Gastroesophageal sphincter (tissue), 4 donors: ENCODE results near the gene PDE3A. TPM values are rescaled to one million over a fixed set of nuclear protein-coding genes. Genes with fewer than 3 reads are reported as not detected.
A peak's percentile ranks its signal among the peaks of the same experiment; 100 is the strongest.

ENCODE experiments used
- ATAC-seq: fragments of 150-250 bp; one replicate; pipeline ENCODE4 v1.9.1; 2016; ENCODE audit warnings: mild to moderate bottlenecking, moderate library complexity
- H3K27ac ChIP-seq, 4 donors: fragments of 200-600 bp; sonication (generic) in 3 of 4; 1 replicate in 3 of 4; 2 replicates in 1 of 4; pipeline ENCODE4 v1.5.1; 2016 to 2019
- H3K27me3 ChIP-seq: fragments of 200-600 bp; sonication (generic); one replicate; pipeline ENCODE4 v1.5.1; 2019
- H3K36me3 ChIP-seq, 2 donors: fragments of 200-600 bp; sonication (generic); one replicate each; pipeline ENCODE4 v1.5.1; 2019; ENCODE audit warnings: control low read depth in 1 of 2
- H3K4me1 ChIP-seq, 3 donors: fragments of 200-600 bp; sonication (generic); 1 replicate in 2 of 3; 2 replicates in 1 of 3; pipeline ENCODE4 v1.5.1; 2016 to 2019; ENCODE audit warnings: control low read depth in 2 of 3
- H3K4me3 ChIP-seq, 2 donors: fragments of 200-600 bp; sonication (generic); one replicate each; pipeline ENCODE4 v1.5.1; 2019; ENCODE audit warnings: mild to moderate bottlenecking in 1 of 2, moderate library complexity in 1 of 2
- H3K9me3 ChIP-seq, 3 donors: fragments of 200-600 bp; sonication (generic); one replicate each; pipeline ENCODE4 v1.5.1; 2017 to 2019; ENCODE audit warnings: control low read depth in 2 of 3
- CTCF ChIP-seq, 4 experiments: fragments of 200-600 bp in 2 of 4; fragments of 450-650 bp in 2 of 4; sonication (generic) in 1 of 4; IDR thresholded peaks; one replicate each; pipeline ENCODE4 v1.5.1; 2017 to 2019; ENCODE audit warnings: antibody characterized with exemption in 4 of 4, mild to moderate bottlenecking in 2 of 4, moderate library complexity in 2 of 4
- EP300 ChIP-seq: sonication (generic); formaldehyde crosslinking; IDR thresholded peaks from one replicate; pipeline ENCODE4 v1.6.1; 2017; ENCODE audit warnings: antibody characterized with exemption, mild to moderate bottlenecking
- POLR2A ChIP-seq, 2 donors: fragments of 450-650 bp; IDR thresholded peaks; one replicate each; pipeline ENCODE4 v1.6.1; 2017; ENCODE audit warnings: antibody characterized with exemption in 2 of 2, mild to moderate bottlenecking in 2 of 2, moderate library complexity in 1 of 2
- POLR2AphosphoS5 ChIP-seq: sonication (generic); formaldehyde crosslinking; IDR thresholded peaks from one replicate; pipeline ENCODE4 v1.6.1; 2017; ENCODE audit warnings: antibody characterized with exemption
- WGBS, 2 donors: methylation state at CpG; one replicate each; pipeline ENCODE4 v1.1.5; 2018; ENCODE audit warnings: low coverage in 1 of 2; 5-methylcytosine and 5-hydroxymethylcytosine counted together
- total RNA-seq, 4 donors: library from RNA; depleted of rRNA; stranded (reverse); fragments of >200 nt; gene quantifications; one replicate each; pipeline ENCODE4 v1.1.0, GENCODE V29; 2016

PDE3A gene
- total RNA-seq, 4 donors from 2014 or later: 104 to 194 (median 139) TPM

GRCh38 chr12:20577054-20577453, 208.7 kb downstream of the PDE3A start:
- Histone ChIP-seq H3K9me3 (no peaks in the 10 kb centered on the region), H3K27ac (no peak overlapping the region), H3K27me3 (no peaks in the 10 kb centered on the region), H3K4me1 (peaks cover 0 to 20% (median 0%) of the 10 kb centered on the region in 3 donors), H3K36me3 (no peaks in the 10 kb centered on the region), H3K4me3 (no peak overlapping the region)
- ATAC-seq: no peak
- WGBS, 2 donors: 54% methylated on average over 2 of the region's 2 CpGs; no CpG with 5 or more reads in 1 of the 2 donors
- TF ChIP-seq EP300 (no peak), CTCF (IDR thresholded peaks at IDR 0.05) (no peak), POLR2AphosphoS5 (no peak), POLR2A (IDR thresholded peaks at IDR 0.05) (no peak)

- Histone ChIP-seq H3K9me3 (no peaks in the 10 kb centered on the region), H3K4me1 (peaks cover 0 to 21% (median 3%) of the 10 kb centered on the region in 3 donors), H3K4me3 (peak overlapping the region in 1 of 2 donors; percentile 21), H3K27me3 (no peaks in the 10 kb centered on the region), H3K36me3 (no peaks in the 10 kb centered on the region), H3K27ac (peak overlapping the region; percentile 1 to 67 (median 31))
- no peak for ATAC-seq
- TF ChIP-seq EP300 (no peak), CTCF (IDR thresholded peaks at IDR 0.05) (no peak), POLR2A (IDR thresholded peaks at IDR 0.05) (no peak)
- WGBS, 2 donors: 50 to 74% methylated on average over 5 to 7 of the region's 7 CpGs
Observed at GRCh38 chr12:20578142-20578541, 209.8 kb downstream of the PDE3A start.

- no peaks in the 10 kb centered on the region for H3K9me3 ChIP-seq
- no peak for TF ChIP-seq CTCF (IDR thresholded peaks at IDR 0.05)
- no peak for TF ChIP-seq POLR2AphosphoS5
- TF ChIP-seq EP300: no peak
- TF ChIP-seq POLR2A (IDR thresholded peaks at IDR 0.05): no peak
- peak overlapping the region; percentile 3 to 17 for H3K4me3 ChIP-seq
- no peaks in the 10 kb centered on the region for H3K36me3 ChIP-seq
- H3K27me3 ChIP-seq: no peaks in the 10 kb centered on the region
- peak; percentile 60 for ATAC-seq
- peak overlapping the region; percentile 59 to 78 (median 68) for H3K27ac ChIP-seq
- peaks cover 0 to 64% (median 17%) of the 10 kb centered on the region in 3 donors for H3K4me1 ChIP-seq
- 33 to 39% methylated on average over 2 to 3 of the region's 3 CpGs for WGBS, 2 donors
Observed at GRCh38 chr12:20585055-20585625, 216.8 kb downstream of the PDE3A start.

GRCh38 chr12:20585913-20586312, 217.6 kb downstream of the PDE3A start:
- Histone ChIP-seq H3K27me3 (no peaks in the 10 kb centered on the region), H3K4me3 (no peak overlapping the region), H3K9me3 (no peaks in the 10 kb centered on the region), H3K4me1 (peaks cover 0 to 72% (median 21%) of the 10 kb centered on the region in 3 donors), H3K36me3 (no peaks in the 10 kb centered on the region), H3K27ac (peak overlapping the region; percentile 59 to 78 (median 68))
- ATAC-seq: no peak
- 82 to 88% methylated on average over 2 of the region's 2 CpGs for WGBS, 2 donors
- TF ChIP-seq POLR2A (IDR thresholded peaks at IDR 0.05) (no peak), CTCF (IDR thresholded peaks at IDR 0.05) (no peak), POLR2AphosphoS5 (no peak), EP300 (no peak)

- 23 to 53% methylated on average over 3 of the region's 3 CpGs for WGBS, 2 donors
- ATAC-seq: no peak
- Histone ChIP-seq H3K36me3 (no peaks in the 10 kb centered on the region), H3K27ac (peak overlapping the region; percentile 18 to 78 (median 68)), H3K9me3 (no peaks in the 10 kb centered on the region), H3K27me3 (no peaks in the 10 kb centered on the region), H3K4me1 (peaks cover 3 to 88% (median 24%) of the 10 kb centered on the region in 3 donors), H3K4me3 (no peak overlapping the region)
- TF ChIP-seq POLR2A (IDR thresholded peaks at IDR 0.05) (no peak), EP300 (no peak), POLR2AphosphoS5 (no peak)
Observed at GRCh38 chr12:20588042-20588441, 219.7 kb downstream of the PDE3A start.
